Measurements from ENCODE around the gene UROD.
"Not testable (repeated sequence)": the region's sequence is repeated elsewhere in the genome, so short reads cannot be mapped to it uniquely, and the experiment has no call there.

Gene UROD

GRCh38 chr1:45043094-45043493 lies 31.0 kb downstream of the UROD start:
- DNase-seq: no peak

- no peak for DNase-seq
Measured at GRCh38 chr1:45044916-45045315, 32.9 kb downstream of the UROD start.

DNA sequence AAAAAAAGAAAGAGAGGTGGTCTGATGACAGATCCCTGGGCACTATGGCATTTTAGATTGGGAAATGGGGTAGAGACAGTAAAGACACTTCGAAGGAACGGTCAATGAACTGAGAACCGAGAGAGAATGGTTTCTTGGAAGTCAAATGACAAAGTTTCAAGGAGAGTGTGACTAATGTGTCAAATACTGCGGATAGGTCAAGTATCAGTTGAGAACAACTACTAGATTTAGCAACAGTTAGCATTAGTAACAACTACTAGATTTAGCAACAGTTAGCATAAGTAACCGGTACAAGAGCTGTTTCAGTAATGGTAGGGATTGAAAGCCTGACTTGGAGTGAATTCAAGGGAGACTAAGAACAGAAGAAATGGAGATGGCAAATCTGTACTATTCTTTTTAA lies 35.0 kb downstream of the UROD start:
- no peak for DNase-seq

DNA sequence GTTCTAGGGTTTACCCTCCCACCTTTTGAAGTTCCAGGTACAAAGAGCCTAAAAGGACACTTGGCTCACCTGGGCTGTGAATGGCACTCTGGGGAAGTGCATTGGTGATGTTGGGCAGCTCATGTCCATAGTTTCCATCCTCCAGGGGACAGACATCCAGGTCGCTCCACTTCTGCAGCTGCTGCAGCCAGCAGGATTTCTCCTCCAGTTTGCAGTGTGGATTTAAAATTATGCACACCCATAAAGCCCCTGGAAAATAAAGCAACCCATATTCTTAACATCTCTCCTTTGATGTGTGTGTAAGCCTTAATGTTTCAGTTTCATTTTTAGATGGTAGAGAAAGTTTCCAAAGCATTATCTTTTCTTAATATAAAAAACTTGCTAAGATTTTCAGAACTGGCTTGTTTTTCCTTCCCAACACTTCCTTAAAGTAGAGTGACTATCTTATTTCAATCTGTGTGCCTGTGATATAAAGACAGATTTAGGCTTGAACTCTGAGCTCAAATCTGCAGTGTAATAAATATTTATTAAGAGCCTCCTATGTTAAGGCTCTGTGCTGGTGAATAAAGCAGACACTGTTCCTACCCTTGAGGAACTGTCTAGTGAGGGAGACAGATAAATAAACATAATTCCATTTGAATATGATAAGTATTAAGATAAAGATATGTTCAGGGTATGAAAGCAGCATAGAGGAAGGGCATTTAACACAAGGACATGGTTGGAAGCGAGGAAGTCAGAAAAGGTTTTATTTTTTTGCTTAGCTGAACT lies 39.1 kb downstream of the UROD start:
- DNase-seq: no peak

DNA sequence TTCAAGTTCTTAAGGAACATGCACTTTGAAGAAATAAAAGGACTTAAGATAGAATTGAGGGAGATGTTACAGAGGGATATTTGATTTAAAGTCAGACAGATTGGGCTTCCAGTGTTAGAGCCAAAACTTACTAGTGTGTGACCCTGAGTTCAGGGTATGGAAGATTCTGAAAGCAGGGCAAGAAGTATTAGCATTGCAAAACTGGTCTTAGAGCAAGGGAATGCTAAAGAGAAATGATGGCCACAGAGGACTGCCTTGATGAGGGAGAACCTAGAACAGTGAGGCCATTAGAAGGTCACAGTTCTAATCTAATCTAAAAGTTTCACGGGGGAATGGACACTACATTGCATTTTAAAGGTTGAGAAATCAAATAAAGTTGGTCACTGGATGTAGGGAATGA lies 45.5 kb downstream of the UROD start:
- DNase-seq: no peak

DNA sequence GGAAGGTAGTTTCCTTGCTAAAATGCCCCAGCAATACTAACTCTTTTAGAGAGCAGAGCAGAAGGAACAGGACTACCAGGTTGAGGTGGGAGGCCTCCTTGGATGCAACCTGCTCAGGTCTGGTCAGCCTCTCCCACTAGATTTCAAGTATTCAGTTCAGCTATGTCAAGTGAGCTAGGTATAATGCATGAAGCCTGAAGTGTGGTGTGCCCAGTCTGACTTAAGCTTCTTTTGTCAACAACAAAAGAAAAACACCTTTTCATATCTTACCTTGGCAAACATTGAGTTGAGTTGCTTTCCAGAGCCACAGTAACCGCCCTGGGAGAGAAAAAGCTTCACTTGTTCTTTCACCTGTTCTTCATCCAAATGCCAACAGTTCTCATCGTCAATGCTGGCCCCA lies 47.8 kb downstream of the UROD start:
- no peak for DNase-seq

- DNase-seq: not testable (repeated sequence)
Measured at GRCh38 chr1:45062463-45062862, 50.4 kb downstream of the UROD start.

DNA sequence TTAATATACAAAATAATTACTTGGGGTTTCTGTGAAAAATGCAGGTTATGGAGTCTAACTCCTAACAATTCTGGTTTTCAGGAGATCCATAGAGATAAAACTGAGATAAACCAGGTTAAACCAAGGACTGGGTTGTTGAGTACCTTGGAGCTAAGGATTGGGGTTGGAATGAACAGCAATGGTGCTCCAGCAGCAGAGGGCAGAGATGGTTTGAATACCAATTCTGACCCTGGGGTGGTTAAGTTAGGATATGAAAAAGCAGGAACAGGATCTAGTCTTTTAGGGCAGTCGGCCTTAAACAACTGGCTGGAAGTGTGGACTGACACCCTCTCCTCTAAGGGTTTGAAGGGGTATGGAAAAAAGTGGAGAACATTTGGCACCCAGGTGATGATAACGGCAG lies 53.0 kb downstream of the UROD start:
- no peak for DNase-seq
